AG10803 (cell line): ENCODE measurements around the gene MALRD1.

ENCODE experiments used
- DNase-seq: peaks from one replicate; pipeline ENCODE4 v3.0.0; 2010; ENCODE audit warnings: low read depth
- H3K4me3 ChIP-seq: 2 replicates; pipeline ENCODE4 v1.5.1; 2011; ENCODE audit warnings: mild to moderate bottlenecking, low read length, control low read depth
- CTCF ChIP-seq: conservative IDR thresholded peaks from 2 replicates; pipeline ENCODE4 v1.5.1; 2011; ENCODE audit warnings: mild to moderate bottlenecking, low read length, control low read depth, inconsistent platforms

MALRD1 gene

GRCh38 chr10:19777806-19778205, 729.2 kb downstream of the MALRD1 start:
- TF ChIP-seq CTCF = no peak
- H3K4me3 ChIP-seq = no peak overlapping the region
- no peak for DNase-seq

- DNase-seq = no peak
- H3K4me3 ChIP-seq = no peak overlapping the region
- no peak for TF ChIP-seq CTCF
Measured at GRCh38 chr10:19778996-19779395, 730.4 kb downstream of the MALRD1 start.

- no peak for TF ChIP-seq CTCF
- H3K4me3 ChIP-seq = no peak overlapping the region
- DNase-seq = no peak
Measured at GRCh38 chr10:19782430-19783089, 734.0 kb downstream of the MALRD1 start.

GRCh38 chr10:19783721-19784120, 735.1 kb downstream of the MALRD1 start:
- no peak overlapping the region for H3K4me3 ChIP-seq
- no peak for DNase-seq
- TF ChIP-seq CTCF = no peak
